ENCODE data around the gene CEP72. TPM values are rescaled to one million over a fixed set of nuclear protein-coding genes. Genes with fewer than 3 reads are reported as not detected.
A peak's percentile ranks its signal among the peaks of the same experiment; 100 is the strongest.
"Not testable (repeated sequence)": the region's sequence is repeated elsewhere in the genome, so short reads cannot be mapped to it uniquely, and the experiment has no call there.

The CEP72 gene, protein sequence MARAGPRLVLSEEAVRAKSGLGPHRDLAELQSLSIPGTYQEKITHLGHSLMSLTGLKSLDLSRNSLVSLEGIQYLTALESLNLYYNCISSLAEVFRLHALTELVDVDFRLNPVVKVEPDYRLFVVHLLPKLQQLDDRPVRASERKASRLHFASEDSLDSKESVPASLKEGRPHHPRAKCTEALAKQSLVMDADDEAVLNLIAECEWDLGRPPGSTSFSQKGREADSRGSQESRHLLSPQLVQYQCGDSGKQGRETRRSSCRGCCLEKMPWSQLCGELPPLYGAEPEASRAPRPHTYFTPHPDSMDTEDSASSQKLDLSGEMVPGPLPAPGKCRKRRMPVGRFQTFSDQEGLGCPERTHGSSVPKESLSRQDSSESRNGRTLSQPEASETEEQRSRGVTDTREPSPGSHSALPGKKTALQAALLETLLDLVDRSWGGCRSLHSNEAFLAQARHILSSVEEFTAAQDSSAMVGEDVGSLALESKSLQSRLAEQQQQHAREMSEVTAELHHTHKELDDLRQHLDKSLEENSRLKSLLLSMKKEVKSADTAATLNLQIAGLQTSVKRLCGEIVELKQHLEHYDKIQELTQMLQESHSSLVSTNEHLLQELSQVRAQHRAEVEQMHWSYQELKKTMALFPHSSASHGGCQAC
- 7.7 TPM for total RNA-seq

DNA sequence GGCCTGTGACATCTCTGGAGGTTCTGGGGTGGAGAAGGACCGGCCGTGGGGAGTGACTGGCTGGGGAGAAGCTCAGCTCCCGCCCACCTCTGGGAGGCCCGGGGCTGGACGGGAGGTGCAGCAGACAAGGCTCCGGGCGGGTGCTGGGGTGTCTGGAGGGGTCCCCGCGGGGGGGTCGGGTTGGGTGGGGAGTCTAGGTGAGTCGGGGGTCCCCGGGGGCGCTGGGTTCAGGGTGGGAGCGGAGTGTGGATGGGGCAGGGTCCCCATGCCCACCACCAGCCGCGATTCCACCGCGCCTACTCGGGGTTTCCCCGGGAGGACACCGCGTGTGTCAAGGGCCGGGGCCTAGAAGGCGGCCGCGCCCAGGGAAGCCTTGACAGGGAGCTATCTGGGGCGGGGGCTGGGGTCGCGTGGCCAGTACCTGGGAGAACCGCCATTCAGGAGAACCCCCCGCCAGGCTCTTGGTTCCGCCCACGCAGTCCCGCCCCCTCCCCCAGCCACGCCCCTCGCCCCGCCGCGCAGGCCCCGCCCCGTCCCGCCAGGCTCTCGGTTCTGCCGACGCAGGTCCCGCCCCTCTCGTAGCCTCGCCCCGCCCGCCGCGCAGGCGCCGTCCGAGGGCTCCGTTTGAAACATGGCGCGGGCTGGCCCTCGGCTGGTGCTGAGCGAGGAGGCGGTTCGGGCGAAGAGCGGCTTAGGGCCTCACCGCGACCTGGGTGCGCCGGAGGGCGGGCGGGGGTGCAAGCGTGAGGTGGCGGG, at the start of gene CEP72:
CEP72 (plus strand) TSS at position 610 of the 756 bp plus-strand sequence; CDS start at position 632, 22 bp downstream.
- DNase-seq = peak; percentile 94

DNA sequence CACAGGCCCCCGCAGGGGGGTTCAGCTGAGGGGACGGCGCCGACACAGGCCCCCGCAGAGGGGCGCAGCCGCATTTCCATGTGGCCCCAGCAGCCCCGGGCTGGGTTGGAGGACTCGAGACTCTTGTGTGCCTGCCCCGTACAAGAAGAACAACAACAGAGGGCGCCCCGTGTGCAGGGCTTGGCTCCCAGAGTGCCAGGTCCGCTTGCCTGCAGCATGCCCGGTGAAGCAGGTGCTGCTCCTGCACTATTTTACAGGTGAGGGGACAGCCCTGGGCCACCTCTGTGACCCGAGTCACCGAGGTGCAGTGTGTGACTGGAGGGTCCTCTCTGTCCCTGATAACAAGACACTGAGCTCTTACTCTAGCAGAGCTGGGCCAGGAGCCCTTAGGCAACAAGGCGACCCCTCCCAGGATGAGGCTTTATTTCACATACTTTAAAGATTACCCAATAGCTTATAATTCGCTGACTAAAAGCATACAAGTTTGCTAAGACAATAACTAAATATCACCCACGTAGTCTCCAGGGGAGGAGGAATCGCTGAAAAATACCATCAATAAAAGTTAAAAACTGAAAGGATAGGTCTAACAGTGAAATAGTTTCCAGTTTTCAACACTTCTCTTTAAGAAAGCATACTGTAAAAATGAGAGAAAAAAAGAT, 46.2 kb upstream of the CEP72 start:
- no peak for DNase-seq

DNA sequence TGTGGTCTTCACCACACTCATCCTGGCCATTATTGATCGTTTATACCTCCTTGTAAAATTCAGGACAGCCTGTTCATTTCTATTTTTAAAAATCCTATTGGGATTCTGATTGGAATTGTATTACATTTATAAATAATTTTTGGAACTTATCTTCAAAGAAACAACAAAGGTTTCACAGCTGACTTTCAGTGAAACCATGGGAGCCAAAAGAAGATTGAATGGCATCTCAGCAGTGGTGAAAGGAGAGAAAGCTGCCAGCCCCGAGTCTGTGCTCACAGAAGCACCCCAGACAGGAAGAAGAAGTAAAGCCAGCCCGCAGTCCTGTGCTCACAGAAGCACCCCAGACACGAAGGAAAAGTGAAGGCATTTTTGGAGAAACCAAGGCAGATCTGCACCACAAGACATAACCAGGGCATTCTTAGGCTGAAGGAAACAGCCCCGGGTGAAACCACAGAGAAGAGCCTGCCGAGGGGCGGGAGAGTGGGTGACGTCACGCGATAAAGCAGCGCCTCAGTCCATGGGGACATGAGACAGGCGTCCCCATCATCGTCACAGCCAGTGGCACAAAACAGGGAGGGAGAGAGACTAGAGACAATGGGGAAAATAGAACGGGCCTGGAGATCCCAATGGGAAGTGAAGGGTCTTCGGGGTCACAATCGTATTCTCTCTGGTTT, 45.4 kb upstream of the CEP72 start:
- DNase-seq = no peak

GRCh38 chr5:567664-568060, 44.5 kb upstream of the CEP72 start:
- DNase-seq = no peak

- no peak for DNase-seq
Observed at GRCh38 chr5:568061-568781, 43.9 kb upstream of the CEP72 start.

- no peak for DNase-seq
Observed at GRCh38 chr5:568809-569208, 43.3 kb upstream of the CEP72 start.

- DNase-seq = no peak
Observed at GRCh38 chr5:569358-569867, 42.7 kb upstream of the CEP72 start.

DNA sequence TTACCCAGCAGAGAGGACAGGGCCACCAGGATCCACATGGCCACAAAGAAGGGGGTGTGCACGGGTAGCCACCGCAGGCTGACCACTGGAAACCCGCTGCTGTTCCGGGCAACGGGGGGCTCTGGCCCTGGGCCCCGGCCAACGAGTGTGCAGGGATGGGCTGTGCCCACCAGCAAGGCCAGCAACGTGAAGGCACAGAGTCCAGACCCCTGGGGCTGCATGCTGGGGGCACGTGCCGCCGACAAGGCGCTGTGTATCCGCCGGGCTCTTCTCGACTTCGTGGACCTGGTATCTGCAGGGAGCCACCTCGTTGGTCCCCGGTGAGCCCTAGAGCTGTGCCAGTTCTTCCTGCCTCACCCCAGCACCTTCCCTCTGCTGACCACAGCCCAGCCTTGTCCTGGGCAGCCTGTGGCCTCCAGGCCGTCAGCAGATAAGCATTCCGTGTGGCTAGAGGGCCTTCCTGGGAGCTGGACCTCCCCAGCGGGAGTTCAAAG, 42.2 kb upstream of the CEP72 start:
- DNase-seq = no peak

DNA sequence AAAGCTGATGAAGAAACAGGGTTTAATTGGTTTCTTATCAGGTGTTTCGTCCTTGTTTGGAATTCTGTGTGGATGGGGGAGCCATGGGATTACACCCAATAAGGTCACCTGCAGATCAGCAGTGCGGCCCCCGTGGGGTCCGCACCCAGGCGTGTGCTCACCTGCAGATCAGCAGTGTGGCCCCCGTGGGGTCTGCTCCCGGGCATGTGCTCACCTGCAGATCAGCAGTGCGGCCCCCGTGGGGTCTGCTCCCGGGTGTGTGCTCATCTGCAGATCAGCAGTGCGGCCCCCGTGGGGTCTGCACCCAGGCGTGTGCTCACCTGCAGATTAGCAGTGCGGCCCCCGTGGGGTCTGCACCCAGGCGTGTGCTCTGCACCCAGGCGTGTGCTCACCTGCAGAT, 41.7 kb upstream of the CEP72 start:
- no peak for DNase-seq

DNA sequence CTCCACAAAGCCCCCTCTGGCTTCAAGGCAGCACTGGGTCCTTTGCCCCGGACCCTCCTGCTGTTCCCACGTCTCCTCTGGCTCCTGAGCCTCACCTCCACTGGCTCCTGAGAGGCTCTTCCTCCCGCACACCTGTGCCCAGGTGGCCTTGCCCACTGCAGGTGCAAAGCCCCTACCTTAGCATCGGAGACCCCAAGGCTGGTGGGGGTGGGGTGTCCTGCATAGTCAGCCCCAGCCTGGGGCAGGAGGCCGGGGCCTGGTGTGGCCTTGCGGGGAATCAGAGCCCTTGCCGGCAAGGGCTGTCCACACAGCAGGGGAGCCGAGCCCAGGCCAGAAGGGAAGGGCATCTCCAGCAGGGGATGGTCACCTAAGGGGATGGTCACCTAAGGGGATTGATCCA, 41.3 kb upstream of the CEP72 start:
- DNase-seq = no peak

GRCh38 chr5:571791-572190, 40.3 kb upstream of the CEP72 start:
- no peak for DNase-seq

DNA sequence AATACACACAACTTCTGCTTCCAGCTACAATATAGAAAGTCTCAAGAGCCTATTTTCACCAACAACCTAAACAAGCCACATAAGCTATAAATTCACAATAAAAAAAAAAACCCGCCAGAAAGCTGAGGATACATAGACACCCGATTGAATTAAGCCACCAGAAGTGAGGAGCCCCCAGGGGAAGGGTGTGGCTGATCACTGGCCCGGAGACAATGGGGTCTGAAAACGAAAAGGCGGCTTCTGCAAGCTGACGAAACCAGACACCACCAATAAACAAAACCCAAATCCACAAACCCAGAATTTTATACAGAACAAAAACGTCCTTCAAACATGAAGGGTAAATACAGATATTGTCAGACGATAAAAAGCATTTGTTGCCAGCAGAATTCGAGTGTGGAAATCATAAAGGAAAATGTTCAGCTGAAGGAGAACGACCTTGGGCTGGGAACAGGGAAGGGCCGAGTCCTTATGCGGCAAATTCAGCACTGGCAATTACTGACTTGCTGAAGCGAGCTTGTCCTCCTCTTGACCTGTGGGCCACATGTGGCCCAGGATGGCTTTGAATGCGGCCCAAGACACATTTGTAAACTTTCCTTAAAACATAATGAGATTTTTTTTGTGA, 39.6 kb upstream of the CEP72 start:
- DNase-seq = peak; percentile 16

DNA sequence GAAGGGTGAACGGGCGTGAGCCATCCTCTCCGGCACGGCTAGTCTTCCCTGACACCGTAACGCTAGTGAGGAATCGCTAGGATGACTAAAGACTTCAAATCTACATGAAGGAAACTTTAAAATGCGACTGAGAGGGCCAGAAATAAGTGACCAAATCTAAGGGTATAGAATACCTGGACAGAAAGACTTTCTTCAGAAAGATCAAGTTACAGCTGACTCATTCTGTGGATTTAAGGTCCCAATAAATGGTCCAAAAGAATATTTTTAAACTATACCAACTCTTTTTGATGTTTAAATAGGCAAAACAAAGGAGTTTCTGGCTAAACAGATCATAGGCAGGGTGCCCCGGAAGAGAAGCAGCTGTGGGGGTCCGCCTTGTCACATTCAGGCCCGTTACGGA, 38.9 kb upstream of the CEP72 start:
- DNase-seq = no peak

DNA sequence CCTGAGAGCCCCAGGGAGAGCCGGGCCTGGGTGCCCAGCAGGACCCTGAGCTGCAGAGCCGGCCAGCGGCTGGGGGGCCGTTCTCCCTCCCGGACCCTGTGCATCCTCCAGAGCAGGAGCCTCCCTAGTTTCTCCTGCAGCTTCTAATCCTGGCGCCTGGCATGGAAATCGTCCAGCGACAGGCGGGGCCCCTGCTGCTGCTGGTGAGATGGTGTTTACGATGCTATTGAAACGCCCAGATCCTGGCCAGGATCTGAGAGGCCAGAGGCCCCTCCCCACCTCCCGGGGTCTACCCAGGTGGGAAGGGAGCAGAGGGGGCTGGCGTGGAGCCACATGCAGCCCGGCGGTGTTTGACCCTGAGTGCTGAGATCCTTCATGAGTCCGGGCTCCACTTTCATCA, 38.2 kb upstream of the CEP72 start:
- no peak for DNase-seq

GRCh38 chr5:574906-575305, 37.2 kb upstream of the CEP72 start:
- DNase-seq = no peak

DNA sequence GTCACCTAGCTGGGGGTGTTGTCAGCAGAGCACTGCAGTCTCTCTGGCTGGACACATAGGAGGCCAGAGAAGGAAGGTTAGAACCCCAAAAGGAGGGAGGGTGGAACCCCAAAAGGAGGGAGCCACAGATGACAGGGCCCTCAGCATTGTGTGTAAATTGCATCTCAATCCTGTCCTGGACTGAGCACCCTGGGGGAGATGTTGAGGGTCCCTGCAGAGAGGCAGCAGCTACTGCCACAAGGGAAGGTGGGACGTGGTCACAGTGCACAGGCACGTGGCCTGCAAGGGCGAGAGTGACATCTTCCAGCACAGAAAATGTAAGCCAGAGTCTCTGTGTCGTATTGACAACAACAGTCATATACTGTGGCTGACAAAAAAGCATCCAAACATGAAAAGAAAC, 36.5 kb upstream of the CEP72 start:
- no peak for DNase-seq

- not testable (repeated sequence) for DNase-seq
Observed at GRCh38 chr5:577214-577613, 34.9 kb upstream of the CEP72 start.

- no peak for DNase-seq
Observed at GRCh38 chr5:577800-578199, 34.3 kb upstream of the CEP72 start.

GRCh38 chr5:579211-579610, 32.9 kb upstream of the CEP72 start:
- no peak for DNase-seq

DNA sequence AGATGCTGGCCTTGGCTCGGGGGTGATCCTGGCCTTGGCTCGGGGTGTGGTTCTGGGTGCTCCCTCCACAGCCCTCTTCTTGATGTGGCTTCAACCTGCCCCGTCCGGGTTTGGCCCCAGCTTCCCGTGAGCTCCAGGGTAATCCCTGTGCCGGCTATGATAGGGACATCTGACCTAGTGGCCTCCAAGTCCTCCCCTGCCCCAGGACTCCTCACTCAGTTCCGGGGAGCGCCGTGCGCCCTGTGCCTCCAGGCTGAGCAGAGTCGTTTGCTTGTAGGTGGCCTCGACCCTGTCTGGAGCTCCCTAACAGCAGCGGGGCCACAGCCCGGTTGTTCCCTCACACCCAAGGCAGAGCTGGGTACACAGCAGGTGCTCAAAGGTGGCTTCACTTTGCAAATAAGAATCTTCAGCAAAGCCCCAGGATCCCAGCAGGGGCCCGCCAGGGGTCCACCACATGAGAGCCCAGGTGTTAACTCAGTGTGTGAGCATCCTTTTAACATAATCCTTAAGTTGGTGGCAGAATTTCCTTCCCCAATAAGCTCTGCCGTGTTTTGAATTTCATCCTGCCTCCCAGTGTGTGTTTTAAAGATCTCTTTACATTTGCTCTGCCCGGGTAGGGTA, 32.3 kb upstream of the CEP72 start:
- no peak for DNase-seq

All from tongue (tissue), 2 donors.